MM.1S (cell line): ENCODE measurements around the gene NEK11.

Source experiments
- CTCF ChIP-seq: fragments of 300-600 bp; sonication (generic); IDR thresholded peaks from 2 replicates; pipeline ENCODE4 v1.5.1; 2016; ENCODE audit warnings: antibody characterized with exemption, low read length, mixed read lengths
- EZH2 ChIP-seq: fragments of 300-600 bp; sonication (generic); optimal IDR thresholded peaks from 2 replicates; pipeline ENCODE3; 2017; ENCODE audit warnings: low read depth, mild to moderate bottlenecking, antibody characterized with exemption, low read length, mixed read lengths
- EZH2phosphoT487 ChIP-seq: fragments of 300-600 bp; sonication (generic); IDR thresholded peaks from 2 replicates; pipeline ENCODE4 v1.6.1; 2018; ENCODE audit warnings: antibody characterized with exemption, low read length

- no peak for TF ChIP-seq EZH2phosphoT487
- no peak for TF ChIP-seq CTCF
- TF ChIP-seq EZH2 = no peak
These were observed 142.7 kb downstream of the NEK11 start for GRCh38 chr3:131169331-131169730.
